Hippocampal formation (tissue), 2 donors: ENCODE data around the gene CLMP.

Experiments
- DNase-seq, 2 donors: peaks; one replicate each; lab custom pipeline; 2025; lab: John Stamatoyannopoulos, UW

The CLMP gene, protein sequence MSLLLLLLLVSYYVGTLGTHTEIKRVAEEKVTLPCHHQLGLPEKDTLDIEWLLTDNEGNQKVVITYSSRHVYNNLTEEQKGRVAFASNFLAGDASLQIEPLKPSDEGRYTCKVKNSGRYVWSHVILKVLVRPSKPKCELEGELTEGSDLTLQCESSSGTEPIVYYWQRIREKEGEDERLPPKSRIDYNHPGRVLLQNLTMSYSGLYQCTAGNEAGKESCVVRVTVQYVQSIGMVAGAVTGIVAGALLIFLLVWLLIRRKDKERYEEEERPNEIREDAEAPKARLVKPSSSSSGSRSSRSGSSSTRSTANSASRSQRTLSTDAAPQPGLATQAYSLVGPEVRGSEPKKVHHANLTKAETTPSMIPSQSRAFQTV

DNA sequence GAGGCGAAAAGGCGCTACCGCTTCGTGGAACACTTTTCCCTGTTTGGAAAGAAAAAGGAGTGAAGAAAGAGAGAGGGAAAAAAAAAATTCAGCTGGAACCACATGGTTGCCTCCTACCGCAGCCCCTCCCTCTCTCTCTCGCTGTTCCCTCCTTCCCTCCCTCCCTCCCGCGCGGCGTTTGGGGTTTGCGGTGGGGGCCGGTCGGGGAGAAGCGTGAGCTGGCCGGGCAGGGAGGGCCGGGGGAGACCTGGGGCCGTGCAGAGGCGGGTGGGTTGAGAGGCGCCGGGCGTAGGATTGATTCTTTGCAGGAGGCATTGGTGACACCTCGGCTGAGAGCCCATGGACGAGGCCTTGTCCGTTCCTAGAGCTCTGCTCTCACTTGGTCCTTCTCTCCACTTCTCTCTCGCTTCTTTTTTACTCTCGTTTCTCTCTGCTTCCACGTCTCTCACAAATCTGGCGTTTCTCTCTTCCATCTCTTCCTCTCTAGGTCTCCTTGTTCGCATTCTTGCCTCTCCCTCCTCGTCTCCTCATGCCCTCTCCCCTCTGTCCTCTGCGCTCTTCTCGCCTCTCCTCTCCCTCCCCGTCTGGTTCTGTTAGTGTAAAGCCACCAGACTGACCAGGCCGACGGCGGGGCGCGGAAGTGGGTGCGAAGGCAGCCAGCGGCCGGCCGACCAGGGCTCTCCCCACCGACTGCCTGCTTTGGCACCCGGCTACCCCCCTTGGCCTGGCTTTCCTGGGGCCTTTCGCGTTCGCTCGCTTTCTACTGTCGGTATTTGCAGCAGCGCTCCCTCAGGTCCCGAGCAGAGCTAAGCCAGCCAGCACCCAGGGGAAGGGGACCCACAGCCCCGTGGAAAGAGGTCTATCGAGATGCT lies at the start of gene CLMP:
Gene CLMP (minus strand): TSS at position 61 of the 872 bp plus-strand sequence. CDS start 308 bp downstream, outside the sequence.
- no peak for DNase-seq

DNA sequence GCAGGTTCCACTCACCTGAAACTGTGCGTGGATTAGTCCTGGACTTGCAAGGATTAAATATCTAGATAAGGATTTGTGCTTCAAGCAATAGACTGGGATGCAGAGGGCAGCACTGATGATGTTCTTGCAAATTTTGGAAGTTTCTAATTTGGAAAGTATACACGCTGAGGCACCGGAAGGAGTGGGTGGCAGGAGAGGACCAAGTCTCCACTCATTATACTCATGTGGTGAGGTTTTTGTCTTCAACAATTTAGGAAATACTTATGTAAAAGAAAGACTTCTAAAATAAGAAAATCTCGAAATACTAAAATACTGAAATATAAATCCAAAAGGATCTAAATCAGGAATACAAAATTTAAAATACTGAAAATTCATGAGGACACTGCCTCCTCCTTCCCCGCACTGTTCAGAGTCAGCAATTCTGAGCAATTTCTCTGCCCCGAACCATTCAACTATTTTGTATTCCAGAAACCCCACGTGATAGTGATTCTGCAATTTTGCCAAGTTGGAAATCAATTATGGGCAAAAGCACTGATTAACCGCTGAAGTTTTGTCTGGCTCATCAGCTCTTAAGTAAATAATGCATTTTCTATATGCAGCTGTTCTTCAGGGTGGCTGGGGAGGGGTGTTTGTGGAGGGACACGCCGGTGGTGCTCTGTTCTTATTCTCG lies 47.0 kb upstream of the CLMP start:
- DNase-seq = no peak

DNA sequence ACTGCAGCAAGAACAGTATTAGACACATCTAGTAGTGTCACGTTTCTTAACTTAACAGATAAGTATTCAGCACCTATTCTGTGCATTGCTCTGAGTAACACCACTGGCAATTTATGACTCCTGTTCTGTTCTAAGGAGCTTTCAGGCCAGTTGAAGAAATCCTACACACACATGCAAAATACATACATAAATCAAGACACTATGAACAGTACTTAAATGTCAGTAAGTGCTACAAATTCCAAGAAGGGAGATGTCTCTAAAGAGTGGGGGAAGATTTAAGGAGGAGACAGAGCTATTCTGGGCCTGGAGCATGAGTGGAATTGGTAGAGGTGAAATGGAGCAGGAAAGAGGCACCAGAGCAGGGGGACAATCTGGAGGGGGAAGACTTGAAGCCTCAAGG lies 46.2 kb upstream of the CLMP start:
- no peak for DNase-seq

DNA sequence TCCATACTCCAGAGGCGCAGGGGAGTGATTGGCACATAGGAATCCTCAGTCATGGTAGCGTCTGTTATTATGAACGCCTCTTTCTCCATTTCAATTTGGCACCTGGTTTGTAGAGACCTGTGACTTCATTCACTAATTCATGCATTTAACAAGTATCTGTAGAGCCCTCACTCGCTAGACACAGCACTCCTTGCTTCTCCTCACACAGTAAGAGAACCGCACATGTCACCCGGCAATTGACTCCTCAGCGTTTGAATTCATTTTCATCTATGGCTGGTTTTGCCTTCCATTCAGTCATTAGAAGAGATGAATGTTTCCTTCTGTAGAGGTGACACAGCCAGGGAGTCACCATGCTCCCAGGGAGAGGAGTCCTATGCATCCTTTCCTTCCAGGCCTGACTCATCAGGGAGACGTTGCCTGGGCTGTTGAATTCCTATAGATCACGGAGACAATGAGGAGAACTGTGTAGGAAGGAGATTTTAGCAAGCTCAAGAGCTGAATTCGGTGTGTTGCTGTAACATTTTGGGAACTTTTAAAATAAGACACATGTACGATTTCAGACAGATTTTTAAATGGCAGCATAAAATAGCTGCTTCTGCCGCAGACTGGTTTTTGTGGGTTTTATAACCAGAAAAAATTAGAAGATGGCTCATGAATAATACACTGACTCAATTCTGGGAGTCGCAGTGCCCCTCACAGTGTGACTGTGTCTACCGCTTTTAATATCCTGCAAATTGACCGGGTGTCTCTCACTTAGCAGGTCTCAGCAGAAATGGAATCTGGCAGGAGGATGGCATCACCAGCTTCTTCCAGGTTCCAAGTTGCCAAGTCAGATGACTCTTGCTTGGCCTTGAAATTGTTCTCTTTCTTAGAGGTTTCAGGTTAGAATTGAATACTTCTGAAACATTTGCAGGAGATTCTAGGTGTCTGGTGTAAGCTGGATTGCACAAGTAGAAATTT lies 44.4 kb upstream of the CLMP start:
- DNase-seq = no peak

DNA sequence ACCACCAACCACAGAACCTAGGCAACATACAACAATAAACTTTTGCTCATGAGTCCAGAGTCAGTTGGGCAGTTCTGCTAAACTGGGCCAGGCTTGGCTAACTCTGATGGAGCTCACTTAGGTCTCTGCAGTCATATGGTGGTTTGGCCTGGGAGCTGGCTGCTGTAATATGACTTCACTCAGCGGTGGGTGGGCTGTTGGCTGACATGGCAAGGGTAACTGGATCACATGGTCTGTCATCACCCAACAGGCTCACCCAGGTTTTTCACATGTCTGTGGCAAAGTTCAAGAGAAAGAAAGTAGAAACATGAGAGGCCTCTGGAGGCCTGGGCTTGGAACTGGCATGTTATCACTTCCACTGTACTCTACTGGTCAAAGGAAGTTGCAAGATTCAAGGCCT lies 43.2 kb upstream of the CLMP start:
- DNase-seq = no peak

DNA sequence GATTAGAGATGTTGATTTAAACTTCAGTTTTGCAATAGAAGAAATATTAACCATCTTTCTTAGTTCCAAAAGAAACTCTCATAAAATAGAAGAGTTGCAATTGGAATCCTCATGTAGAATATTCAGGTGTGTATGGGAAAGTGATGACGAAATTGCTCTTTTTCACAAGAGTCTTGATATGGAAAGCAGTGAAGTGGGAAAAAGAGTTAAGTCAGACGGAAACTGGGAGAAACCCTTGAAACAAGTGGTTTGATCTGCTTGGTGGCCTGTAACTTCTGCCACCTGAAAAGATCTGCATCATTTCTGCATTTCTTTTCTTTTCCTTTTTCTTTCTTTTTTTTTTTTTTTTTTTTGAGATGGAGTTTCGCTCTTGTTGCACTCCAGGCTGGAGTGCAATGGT lies 41.8 kb upstream of the CLMP start:
- no peak for DNase-seq

DNA sequence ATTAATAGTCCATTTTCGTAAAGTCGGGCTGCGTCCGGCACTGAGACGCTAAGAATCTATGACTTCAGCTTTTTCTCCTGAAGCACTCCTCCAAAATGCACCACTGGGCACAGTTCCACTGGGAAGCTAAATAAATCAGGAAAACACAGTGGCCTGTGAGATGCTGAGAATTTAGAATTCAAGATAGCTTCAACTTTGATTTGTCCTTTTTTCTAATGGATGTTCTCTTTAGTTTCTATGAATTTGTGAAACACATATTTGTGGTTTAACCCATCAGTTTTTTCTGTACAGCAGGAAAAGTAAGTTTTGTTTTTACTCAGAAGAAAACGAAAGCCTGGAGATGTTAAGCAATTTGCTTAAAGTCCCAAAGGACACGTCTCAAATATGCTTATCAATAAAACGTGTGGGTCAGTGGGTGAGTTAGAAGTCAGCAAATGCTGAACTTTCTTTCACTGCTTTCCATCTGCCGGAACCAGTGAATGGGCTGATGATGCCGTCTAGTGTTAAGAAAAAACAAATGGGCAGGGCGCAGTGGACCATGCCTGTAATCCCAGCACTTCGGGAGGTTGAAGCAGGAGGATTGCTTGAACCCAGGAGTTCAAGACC lies 40.7 kb upstream of the CLMP start:
- DNase-seq = no peak

DNA sequence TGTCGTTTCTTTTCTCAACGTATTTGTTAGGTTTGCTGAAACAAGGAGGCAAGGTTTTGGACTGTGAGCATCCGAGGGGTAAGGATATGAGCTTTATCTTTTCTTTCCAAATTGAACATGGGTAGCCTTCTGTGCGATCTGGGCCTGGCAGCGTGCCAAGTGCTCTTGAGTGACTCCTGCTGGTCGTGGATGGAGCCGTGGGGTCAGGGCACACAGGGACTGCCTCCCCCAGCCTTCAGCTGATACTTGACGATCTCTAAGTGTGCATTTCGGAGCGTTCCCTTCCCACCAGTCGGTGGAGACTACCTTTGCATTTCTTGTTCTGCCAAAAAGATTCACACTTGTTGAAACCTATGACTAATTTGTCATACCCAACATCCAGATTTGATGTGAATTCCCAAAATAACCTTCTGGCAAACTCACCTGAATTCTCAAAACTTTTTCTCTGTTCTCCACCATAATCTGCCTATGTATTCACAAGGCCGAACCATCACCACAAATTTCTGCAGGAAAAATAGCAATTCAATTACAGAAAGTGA lies 40.1 kb upstream of the CLMP start:
- no peak for DNase-seq

DNA sequence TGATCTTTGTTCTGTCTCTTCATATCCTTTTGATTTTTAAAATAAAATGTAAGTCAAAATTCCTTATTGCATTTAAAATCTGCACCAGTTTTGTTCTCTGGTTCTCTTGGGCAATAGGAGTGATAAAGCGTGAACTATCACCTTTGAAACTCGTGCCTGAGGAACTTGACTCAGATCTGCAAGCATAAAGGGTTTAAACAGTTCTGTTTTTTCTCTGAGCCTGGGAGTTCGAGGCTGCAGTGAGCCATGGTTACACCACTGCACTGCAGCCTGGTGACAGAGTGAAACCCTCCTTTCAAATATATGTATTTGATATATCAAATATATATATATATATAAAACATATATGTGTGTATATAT lies 38.9 kb upstream of the CLMP start:
- DNase-seq = no peak

DNA sequence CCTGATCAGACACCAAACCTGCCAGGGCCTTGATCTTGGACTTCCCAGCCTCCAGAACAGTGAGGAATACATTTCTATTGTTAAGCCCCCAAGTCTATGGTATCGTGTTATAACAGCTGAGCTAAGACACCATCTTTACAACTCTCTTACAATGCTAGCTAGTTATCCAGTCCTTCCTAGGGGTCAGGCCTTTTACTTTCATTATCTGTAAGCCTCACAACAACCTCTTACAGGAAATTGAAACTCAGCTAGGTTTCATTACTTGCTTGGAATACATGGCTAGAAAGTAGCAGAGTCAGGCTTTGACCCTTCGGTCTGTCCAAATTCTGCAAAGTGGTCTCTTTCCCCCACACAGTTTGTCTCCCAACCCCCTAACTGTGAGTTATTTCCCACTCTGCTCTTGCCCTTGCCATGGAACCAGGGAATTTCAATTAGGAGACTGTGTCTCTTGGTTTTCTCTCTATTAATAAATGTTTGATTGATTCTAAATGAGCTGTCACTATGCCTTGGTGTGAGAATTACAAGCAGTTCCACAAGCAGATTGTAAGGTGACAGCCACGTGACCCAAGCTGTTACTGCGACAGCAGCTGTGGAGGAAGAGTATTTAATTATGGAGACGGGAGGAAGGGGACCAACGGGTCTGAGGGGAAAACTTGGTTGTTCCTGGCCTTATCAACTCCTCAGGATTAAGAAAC lies 38.4 kb upstream of the CLMP start:
- DNase-seq = no peak

DNA sequence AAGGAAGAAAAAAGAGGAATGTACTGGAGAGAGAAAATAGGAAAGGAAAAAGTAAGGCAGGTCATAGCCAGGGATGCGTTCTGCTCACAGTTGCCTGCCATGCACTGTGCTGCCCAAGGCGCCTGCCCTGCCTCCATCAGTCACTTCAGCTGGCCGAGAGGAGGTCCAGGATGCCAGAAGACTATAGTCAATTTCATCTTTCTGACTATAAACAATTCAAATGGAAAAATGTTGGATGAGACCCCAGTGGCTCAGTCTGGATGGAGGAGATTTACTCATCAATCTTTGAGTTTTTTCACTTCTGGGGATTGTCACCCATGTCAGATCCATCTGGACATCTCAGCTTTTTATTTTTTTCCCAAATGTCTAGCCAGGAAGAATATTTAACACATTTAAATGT lies 36.7 kb upstream of the CLMP start:
- DNase-seq = no peak

DNA sequence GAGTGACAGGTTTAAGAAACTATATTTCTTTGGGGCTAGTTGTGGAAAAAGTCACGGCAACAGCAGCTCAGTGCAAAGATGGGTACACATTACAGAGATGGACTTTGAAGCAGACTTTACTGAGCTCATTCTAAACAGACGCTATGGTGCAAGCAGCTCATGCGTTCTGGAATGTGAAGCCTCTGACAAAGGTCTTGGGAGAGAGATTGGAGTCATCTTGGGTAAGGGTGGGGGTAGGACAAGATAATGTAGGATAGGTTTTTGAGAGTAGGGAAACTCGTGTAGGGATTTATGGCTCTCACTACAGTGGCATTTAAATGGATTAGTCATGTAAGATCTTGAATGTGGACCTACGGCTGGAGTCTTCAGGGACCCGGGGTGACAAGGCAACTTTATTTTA lies 36.2 kb upstream of the CLMP start:
- DNase-seq = no peak

DNA sequence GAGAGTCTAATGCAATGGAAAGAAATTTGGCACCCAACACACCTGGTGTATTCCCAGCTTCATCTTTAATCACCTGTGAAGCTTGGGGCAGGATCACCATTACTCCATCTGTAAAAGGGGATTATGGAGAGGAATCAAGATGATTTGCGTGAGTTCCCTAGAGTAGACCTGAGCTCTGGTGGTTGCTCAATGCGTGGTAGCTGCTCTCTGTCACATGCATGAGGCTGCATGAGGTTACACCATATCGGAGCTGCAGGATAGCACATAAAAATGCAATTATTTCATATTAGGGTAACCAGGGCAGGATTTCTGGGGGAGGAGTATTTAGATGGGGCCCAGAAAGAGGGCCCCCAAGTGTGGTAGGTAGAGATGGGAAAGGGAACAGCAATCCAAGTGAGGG lies 35.3 kb upstream of the CLMP start:
- no peak for DNase-seq

DNA sequence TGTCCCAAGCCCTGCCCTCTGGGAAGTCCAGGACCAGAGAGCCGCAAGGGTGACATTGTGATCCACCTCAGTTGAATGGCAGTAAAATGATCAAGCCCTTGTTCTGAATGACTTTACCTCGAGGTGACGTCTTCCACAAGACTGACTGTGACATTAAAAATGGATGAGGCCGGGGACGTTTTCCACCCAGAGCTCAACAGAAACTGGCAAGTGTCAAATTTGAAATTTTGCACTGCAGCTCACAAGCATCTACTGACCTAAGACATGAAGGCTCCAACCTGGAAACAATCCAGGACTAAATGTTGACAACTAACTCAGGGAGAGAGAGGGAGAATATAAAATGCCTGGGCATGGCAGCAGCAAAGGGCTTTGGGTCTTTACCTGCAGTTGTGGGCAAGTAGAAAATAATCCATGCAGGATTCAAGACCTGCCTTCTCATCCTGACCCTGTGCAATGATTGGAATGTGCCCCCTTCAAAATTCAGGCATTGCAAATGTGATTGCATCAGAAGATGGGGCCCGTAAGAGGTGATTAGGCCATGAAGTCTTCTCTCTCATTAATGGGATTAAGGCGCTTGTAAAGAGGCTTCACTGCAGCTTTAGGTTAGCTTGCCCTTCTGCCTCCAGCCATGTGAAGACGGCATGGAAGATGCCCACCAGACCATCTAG lies 33.6 kb upstream of the CLMP start:
- DNase-seq = no peak

DNA sequence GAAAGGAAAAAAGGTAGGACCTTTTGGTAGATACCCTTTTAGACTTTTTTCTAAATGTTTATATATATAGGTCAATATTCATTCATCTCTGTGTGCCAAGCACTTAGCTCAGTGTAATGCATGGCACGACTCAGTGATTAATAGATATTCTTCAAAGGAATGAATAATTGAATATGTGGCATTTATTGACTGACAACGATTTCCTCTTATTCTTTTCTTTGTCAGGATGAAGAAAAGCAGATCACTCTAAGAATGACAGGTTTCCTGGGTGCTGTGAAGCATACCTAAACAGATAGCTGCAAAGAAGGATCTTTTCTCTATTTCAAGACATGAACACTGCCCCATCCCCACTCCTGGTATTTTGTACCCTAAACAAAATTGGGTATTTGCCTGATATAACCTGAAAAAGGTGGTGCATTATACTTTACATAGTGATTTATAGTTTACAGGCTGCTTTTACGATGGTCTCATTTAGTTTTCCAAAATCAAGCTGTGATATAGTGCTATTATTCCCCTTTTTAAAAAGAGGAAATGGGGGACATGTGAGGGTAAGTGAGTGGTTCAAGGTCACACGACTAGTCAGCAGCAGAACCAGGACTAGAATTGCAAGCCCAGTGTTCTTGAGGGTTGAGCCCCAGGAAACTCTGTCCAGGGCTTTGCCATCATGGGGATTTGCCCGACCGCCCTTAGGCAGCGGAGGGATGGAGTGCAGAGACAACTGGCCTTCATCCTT lies 32.9 kb upstream of the CLMP start:
- DNase-seq = no peak

DNA sequence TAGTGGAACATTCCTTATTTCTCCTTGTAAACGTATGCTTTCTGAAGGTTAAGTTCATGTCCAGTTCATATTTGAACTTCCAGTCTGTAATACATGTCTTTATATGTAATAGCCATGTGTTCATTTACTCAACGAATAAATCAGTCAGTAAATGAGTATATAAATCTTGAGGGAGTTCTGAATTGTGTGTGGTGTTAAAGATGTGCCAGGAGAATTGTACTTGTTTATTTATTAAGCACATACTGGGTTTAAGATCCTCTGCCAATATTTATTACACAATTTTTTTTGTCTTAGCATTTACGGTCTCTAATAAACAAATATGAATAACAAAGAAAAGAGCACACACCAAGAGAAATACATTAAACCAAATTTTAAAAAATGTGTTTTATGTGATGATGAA lies 26.5 kb upstream of the CLMP start:
- no peak for DNase-seq

DNA sequence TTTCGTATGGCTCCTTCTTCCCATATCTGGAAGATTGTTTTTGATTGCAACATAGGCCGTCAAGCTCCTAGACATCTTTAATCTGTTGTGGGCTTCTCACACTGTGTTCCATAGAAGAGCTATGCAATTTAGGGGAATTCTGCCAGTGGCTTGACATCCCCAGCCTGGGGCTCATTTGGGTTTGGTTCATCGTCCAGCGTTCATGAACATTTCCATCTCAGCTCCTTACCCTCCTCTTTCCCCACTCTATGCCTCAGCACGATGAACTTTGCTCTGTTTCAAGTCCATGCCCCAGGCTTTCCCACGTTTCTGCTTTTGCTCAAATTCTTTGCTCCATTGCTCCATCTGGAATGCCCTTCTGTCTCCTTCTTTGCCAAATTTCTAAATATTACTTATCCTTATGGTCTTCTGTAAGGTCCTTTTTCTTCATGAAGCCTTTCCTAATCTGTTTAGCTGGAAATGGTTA lies 26.1 kb upstream of the CLMP start:
- DNase-seq = no peak

DNA sequence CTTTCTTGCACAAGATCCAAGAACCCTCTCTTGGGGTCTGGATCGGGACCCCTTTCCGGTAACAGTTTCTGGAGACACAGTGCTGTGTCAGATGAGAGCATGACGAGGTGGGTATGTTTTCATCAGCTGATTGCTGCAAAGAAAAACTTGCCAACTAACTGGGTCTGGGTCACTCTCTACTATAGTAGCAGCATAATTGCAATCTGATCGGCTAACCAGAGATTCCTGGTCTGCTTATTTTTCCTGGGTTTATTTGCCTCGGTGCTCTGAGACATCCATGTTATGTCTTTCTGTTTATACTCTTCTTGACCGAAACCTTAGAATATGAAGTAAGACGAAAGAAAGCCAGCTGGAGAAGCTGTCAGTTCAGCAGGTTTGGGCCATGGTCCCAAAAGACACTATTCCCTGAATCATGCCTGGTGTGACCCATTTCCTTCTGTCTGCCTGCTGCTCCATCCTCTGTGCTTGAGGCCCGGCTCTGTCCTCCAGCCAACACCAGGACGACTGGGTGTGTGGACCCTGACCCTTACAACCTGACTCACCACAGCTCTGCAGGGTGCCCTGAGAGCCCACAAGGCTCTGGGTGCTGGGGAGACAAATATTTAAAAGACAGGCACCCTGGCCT lies 24.1 kb upstream of the CLMP start:
- DNase-seq = no peak
